HepG2 (cell line): ENCODE results near the gene RHBDD1. TPM values are rescaled to one million over a fixed set of nuclear protein-coding genes. Genes with fewer than 3 reads are reported as not detected.

Experiments used
- ATAC-seq: fragments of 200-7000 bp; cut with Tn5 transposase; 3 replicates; pipeline ENCODE4 v1.9.1; 2020; ENCODE audit warnings: mild to moderate bottlenecking, moderate library complexity
- BruUV-seq: library from RNA; stranded (reverse); fragments of 400-500 nt; replicated peaks from 2 replicates; lab custom pipeline; 2021; lab: Mats Ljungman, UMichigan
- CTCF ChIA-PET: fragments of 300-600 bp; formaldehyde crosslinking; extraction: SDS; loops from one replicate; lab custom pipeline; 2021; ENCODE audit warnings: low total read pairs, inconsistent platforms, low intra/inter-chr PET ratio; lab: Yijun Ruan, JAX
- POLR2A ChIA-PET: fragments of 350-600 bp; sonication (Branson Sonifier 250); formaldehyde crosslinking; loops from one replicate; lab custom pipeline; 2020; ENCODE audit warnings: antibody characterized with exemption, inconsistent platforms; lab: Yijun Ruan, JAX
- DNase-seq: peaks from one replicate; pipeline ENCODE4 v3.0.0-alpha.2; 2015; ENCODE audit warnings: low spot score
- FAIRE-seq: peaks from 3 replicates; lab custom pipeline; 2011; peaks lifted over from hg19 to GRCh38; lab: Jason Lieb, UNC
- H2AFZ ChIP-seq: one replicate; pipeline ENCODE4 v1.6.1; 2011; ENCODE audit warnings: low read length, inconsistent platforms
- H3K27ac ChIP-seq: fragments of 300-600 bp; 3 replicates; pipeline ENCODE4 v1.8.0; 2011; ENCODE audit warnings: mixed run types, mild to moderate bottlenecking, mixed read lengths, low read length, inconsistent platforms; ENCODE audit not compliant: insufficient read depth; ENCODE audit errors: extremely low read length
- H3K27me3 ChIP-seq, 2 experiments: fragments of 200-600 bp in 1 of 2; 2 replicates in 1 of 2; 3 replicates in 1 of 2; pipeline versions ENCODE4 v1.6.0 to v1.8.0; 2011; ENCODE audit warnings: low read length in 2 of 2, mild to moderate bottlenecking in 2 of 2, moderate library complexity in 2 of 2, inconsistent platforms in 1 of 2; ENCODE audit not compliant: insufficient read depth in 2 of 2, control insufficient read depth in 1 of 2
- H3K36me3 ChIP-seq, 2 experiments: fragments of 200-600 bp in 1 of 2; replicated peaks in 1 of 2; 2 replicates in 1 of 2; 3 replicates in 1 of 2; pipeline versions ENCODE4 v1.5.1 to v1.8.0; 2011; ENCODE audit warnings: low read length in 2 of 2, inconsistent platforms in 1 of 2; ENCODE audit not compliant: insufficient read depth in 2 of 2, control insufficient read depth in 1 of 2
- H3K4me1 ChIP-seq: 2 replicates; pipeline ENCODE4 v1.5.1; 2012; ENCODE audit warnings: low read length, inconsistent platforms; ENCODE audit not compliant: insufficient read depth
- H3K4me2 ChIP-seq: 2 replicates; pipeline ENCODE4 v1.6.0; 2011; ENCODE audit warnings: low read depth, low read length, inconsistent platforms
- H3K4me3 ChIP-seq, 3 experiments: fragments of 200-600 bp in 1 of 3; sonication (generic), shearing (Covaris generic) in 1 of 3; replicated peaks in 1 of 3; 2 replicates each; pipeline ENCODE4 v1.5.1; 2011 to 2016; ENCODE audit warnings: low read length in 3 of 3, inconsistent platforms in 2 of 3, low read depth in 2 of 3, mild to moderate bottlenecking in 2 of 3, control low read depth in 1 of 3, mixed read lengths in 1 of 3; ENCODE audit not compliant: insufficient read depth in 1 of 3
- H3K79me2 ChIP-seq: one replicate; pipeline ENCODE4 v1.6.1; 2011; ENCODE audit warnings: low read length, inconsistent platforms; ENCODE audit not compliant: insufficient read depth
- H3K9ac ChIP-seq: 2 replicates; pipeline ENCODE4 v1.6.0; 2011; ENCODE audit warnings: mild to moderate bottlenecking, low read depth, low read length, inconsistent platforms; ENCODE audit not compliant: insufficient read depth
- H3K9me3 ChIP-seq: 2 replicates; pipeline ENCODE4 v1.5.1; 2012; ENCODE audit warnings: mild to moderate bottlenecking, low read length
- H4K20me1 ChIP-seq: 2 replicates; pipeline ENCODE4 v1.6.0; 2011; ENCODE audit warnings: inconsistent platforms, mild to moderate bottlenecking, low read length, moderate library complexity; ENCODE audit not compliant: insufficient read depth
- KAT8 ChIP-seq: IDR thresholded peaks from 2 replicates; pipeline ENCODE4 v1.6.1; 2016; ENCODE audit warnings: missing genetic modification reagents, missing compliant biosample characterization
- NFE2 ChIP-seq: sonication (generic); formaldehyde crosslinking; IDR thresholded peaks from 2 replicates; pipeline ENCODE4 v1.4.0; 2020; ENCODE audit warnings: missing genetic modification reagents
- NFIC ChIP-seq: IDR thresholded peaks from 2 replicates; pipeline ENCODE4 v1.6.1; 2012; ENCODE audit warnings: mild to moderate bottlenecking, low read length, inconsistent platforms
- SNRNP70 ChIP-seq: fragments of 200-400 bp; formaldehyde crosslinking; IDR thresholded peaks from 2 replicates; pipeline ENCODE4 v1.6.1; 2017; ENCODE audit warnings: mild to moderate bottlenecking, low read depth, low read length, moderate library complexity
- TBX2 ChIP-seq: sonication (generic); formaldehyde crosslinking; IDR thresholded peaks from 2 replicates; pipeline ENCODE4 v1.5.0; 2020; ENCODE audit warnings: missing genetic modification reagents, mild to moderate bottlenecking, borderline replicate concordance
- ZFP82 ChIP-seq: sonication (generic); formaldehyde crosslinking; IDR thresholded peaks from 2 replicates; pipeline ENCODE4 v1.5.1; 2020; ENCODE audit warnings: mild to moderate bottlenecking, missing genetic modification reagents, borderline replicate concordance
- ZNF34 ChIP-seq: sonication (generic); formaldehyde crosslinking; IDR thresholded peaks from 2 replicates; pipeline ENCODE4 v1.4.0; 2020; ENCODE audit warnings: mild to moderate bottlenecking, missing genetic modification reagents, borderline replicate concordance
- ZNF775 ChIP-seq: sonication (generic); formaldehyde crosslinking; IDR thresholded peaks from 2 replicates; pipeline ENCODE4 v1.4.0; 2020; ENCODE audit warnings: missing genetic modification reagents, mild to moderate bottlenecking, moderate library complexity, borderline replicate concordance
- WGBS: methylation state at CpG from one replicate; pipeline ENCODE4 v1.1.6; 2017; ENCODE audit warnings: low lambda C conversion rate; 5-methylcytosine and 5-hydroxymethylcytosine counted together
- in situ Hi-C: cut with HindIII; loops from 2 replicates; pipeline ENCODE4 v1.10.0; 2017; ENCODE audit warnings: low pct_unique_long_range_greater_than_20kb; ENCODE audit not compliant: extremely low pct_ligation_motif_present
- intact Hi-C: fragments of 100-400 bp; cut with micrococcal nuclease; formaldehyde crosslinking; loops from one replicate; pipeline ENCODE4 v1.10.0; 2022; ENCODE audit not compliant: unreplicated experiment
- polyA plus RNA-seq, 8 experiments: library from polyadenylated mRNA; depleted of rRNA in 3 of 8; stranded (reverse) in 7 of 8; unstranded in 1 of 8; fragments of >200 nt; fragmentation: Illumina TruSeq in 4 of 8; extraction: Trizol in 4 of 8; gene quantifications; 2 replicates each; pipeline versions ENCODE4 v1.2.1 to v1.2.3, GENCODE V29; 2011 to 2016; ENCODE audit warnings: low read depth in 4 of 8, missing spikeins in 1 of 8, mixed read lengths in 1 of 8; ENCODE audit not compliant: insufficient read depth in 1 of 8
- total RNA-seq, 5 experiments: library from RNA; depleted of rRNA; stranded (reverse); fragments of >200 nt; fragmentation: Illumina TruSeq; extraction: Trizol; gene quantifications; 2 replicates each; pipeline ENCODE4 v1.2.3, GENCODE V29; 2016; ENCODE audit warnings: low read depth in 1 of 5
- TF ChIP-seq, protein P1 (sequence below), 2 experiments: fragments of 450-650 bp in 1 of 2; sonication (generic) in 1 of 2; formaldehyde crosslinking in 1 of 2; IDR thresholded peaks; 2 replicates each; pipeline versions ENCODE4 v1.6.1 to v1.8.0; 2016 to 2022; ENCODE audit warnings: antibody characterized with exemption in 1 of 2, mild to moderate bottlenecking in 1 of 2, missing genetic modification reagents in 1 of 2

RHBDD1 gene
- total and polyA plus RNA-seq, 2 of the 13 experiments (the other 11 are each of a cell fraction or from before 2014, with no cell fraction given): 8.2 to 9.5 TPM

DNA sequence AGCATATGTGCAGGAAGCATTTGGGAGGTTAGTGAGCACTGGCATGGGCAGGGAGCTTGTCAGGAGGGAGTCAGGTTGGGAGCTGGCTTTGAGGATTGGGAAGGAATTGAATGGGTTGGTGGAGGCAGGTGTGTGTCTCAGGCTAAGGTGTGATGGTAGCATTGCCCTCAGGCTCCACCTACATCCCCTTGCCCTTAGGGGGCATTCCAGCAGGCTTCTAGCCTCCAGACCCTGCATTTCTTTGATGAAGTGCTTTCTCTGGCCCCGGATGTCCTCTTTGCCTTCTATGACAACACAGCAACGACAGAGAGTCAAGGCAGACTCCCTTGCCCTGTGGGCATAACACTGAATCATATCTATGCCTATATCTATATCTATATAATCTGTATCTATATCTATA is 13.5 kb downstream of the RHBDD1 start:
- no peak overlapping the region for H3K4me2 ChIP-seq
- no peak for DNase-seq
- TF ChIP-seq ZFP82 (CRISPR knock-in tag) (no peak), ZNF34 (CRISPR knock-in tag) (no peak), ZNF775 (CRISPR knock-in tag) (no peak), KAT8 (no peak), SNRNP70 (no peak), NFE2 (no peak), TBX2 (no peak), NFIC (no peak)
- TF ChIP-seq, protein P1, sequence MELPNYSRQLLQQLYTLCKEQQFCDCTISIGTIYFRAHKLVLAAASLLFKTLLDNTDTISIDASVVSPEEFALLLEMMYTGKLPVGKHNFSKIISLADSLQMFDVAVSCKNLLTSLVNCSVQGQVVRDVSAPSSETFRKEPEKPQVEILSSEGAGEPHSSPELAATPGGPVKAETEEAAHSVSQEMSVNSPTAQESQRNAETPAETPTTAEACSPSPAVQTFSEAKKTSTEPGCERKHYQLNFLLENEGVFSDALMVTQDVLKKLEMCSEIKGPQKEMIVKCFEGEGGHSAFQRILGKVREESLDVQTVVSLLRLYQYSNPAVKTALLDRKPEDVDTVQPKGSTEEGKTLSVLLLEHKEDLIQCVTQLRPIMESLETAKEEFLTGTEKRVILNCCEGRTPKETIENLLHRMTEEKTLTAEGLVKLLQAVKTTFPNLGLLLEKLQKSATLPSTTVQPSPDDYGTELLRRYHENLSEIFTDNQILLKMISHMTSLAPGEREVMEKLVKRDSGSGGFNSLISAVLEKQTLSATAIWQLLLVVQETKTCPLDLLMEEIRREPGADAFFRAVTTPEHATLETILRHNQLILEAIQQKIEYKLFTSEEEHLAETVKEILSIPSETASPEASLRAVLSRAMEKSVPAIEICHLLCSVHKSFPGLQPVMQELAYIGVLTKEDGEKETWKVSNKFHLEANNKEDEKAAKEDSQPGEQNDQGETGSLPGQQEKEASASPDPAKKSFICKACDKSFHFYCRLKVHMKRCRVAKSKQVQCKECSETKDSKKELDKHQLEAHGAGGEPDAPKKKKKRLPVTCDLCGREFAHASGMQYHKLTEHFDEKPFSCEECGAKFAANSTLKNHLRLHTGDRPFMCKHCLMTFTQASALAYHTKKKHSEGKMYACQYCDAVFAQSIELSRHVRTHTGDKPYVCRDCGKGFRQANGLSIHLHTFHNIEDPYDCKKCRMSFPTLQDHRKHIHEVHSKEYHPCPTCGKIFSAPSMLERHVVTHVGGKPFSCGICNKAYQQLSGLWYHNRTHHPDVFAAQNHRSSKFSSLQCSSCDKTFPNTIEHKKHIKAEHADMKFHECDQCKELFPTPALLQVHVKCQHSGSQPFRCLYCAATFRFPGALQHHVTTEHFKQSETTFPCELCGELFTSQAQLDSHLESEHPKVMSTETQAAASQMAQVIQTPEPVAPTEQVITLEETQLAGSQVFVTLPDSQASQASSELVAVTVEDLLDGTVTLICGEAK (IDR thresholded peaks at IDR 0.05): no peak
- TF ChIP-seq, protein P1 (CRISPR knock-in tag; IDR thresholded peaks at IDR 0.05): no peak
- TF ChIP-seq, all 625 proteins: peak for 0
- FAIRE-seq (no peak), ATAC-seq (no peak)
- no peaks in the 10 kb centered on the region for H3K4me1 ChIP-seq
- no peaks in the 10 kb centered on the region for H3K79me2 ChIP-seq
- no peaks in the 10 kb centered on the region for H4K20me1 ChIP-seq
- no peak overlapping the region for H3K4me3 ChIP-seq
- WGBS: 48% methylated on average over 2 of the region's 2 CpGs
- no TSS peak for BruUV-seq
- intact Hi-C loops (no loop called here), in situ Hi-C loops (no loop called here)
- ChIA-PET POLR2A (no interaction called here), CTCF (no interaction called here)
- H3K27me3 ChIP-seq: no peaks in the 10 kb centered on the region
- H2AFZ ChIP-seq: no peak overlapping the region
- no peak overlapping the region for H3K9ac ChIP-seq
- no peak overlapping the region for H3K27ac ChIP-seq
- no peaks in the 10 kb centered on the region for H3K9me3 ChIP-seq
- no peaks in the 10 kb centered on the region for H3K36me3 ChIP-seq
